Epithelial cell of esophagus (primary cell): ENCODE measurements around the gene HCN1.
"Not testable (repeated sequence)": the region's sequence is repeated elsewhere in the genome, so short reads cannot be mapped to it uniquely, and the experiment has no call there.

ENCODE experiments used
- DNase-seq: peaks from one replicate; pipeline ENCODE4 v3.0.0; 2010; ENCODE audit warnings: low read depth
- H3K4me3 ChIP-seq: 2 replicates; pipeline ENCODE4 v1.5.1; 2011; ENCODE audit warnings: mild to moderate bottlenecking, low read length, control low read depth
- TF ChIP-seq, protein P1 (sequence below): IDR thresholded peaks from 2 replicates; pipeline ENCODE4 v1.5.1; 2011; ENCODE audit warnings: low read depth, mild to moderate bottlenecking, low read length, control low read depth, inconsistent platforms; ENCODE audit not compliant: insufficient read depth; ENCODE audit errors: missing control alignments

HCN1 gene

DNA sequence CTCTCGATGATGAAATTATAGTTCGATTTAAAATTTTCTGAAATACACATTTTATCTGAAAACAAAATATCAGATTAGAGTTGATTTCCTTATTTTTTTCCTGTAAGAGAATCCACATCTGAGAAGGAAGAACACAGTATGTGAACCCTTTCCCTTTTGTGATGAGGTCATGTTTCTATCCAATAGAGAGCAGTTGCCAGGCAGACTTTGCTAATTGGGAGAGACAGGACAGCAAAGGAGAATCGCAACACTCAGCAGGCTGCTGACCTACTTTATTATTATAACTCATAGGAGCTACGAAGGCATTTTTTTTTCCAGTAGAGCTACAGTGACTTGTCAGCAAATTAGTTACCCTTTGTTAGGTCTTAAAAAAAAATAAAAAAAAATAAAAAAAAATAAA lies 242.1 kb downstream of the HCN1 start:
- peak; percentile 17 for DNase-seq
- H3K4me3 ChIP-seq = no peak overlapping the region
- TF ChIP-seq, protein P1, sequence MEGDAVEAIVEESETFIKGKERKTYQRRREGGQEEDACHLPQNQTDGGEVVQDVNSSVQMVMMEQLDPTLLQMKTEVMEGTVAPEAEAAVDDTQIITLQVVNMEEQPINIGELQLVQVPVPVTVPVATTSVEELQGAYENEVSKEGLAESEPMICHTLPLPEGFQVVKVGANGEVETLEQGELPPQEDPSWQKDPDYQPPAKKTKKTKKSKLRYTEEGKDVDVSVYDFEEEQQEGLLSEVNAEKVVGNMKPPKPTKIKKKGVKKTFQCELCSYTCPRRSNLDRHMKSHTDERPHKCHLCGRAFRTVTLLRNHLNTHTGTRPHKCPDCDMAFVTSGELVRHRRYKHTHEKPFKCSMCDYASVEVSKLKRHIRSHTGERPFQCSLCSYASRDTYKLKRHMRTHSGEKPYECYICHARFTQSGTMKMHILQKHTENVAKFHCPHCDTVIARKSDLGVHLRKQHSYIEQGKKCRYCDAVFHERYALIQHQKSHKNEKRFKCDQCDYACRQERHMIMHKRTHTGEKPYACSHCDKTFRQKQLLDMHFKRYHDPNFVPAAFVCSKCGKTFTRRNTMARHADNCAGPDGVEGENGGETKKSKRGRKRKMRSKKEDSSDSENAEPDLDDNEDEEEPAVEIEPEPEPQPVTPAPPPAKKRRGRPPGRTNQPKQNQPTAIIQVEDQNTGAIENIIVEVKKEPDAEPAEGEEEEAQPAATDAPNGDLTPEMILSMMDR = no peak

DNA sequence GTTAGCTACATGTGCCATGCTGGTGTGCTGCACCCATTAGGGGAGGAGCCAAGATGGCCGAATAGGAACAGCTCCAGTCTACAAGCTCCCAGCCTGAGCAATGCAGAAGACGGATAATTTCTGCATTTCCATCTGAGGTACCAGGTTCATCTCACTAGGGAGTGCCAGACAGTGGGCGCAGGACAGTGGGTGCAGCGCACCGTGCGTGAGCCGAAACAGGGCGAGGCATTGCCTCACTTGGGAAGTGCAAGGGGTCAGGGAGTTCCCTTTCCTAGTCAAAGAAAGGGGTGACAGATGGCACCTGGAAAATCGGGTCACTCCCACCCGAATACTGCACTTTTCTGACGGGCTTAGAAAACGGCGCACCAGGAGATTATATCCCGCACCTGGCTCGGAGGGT lies 251.3 kb downstream of the HCN1 start:
- DNase-seq, H3K4me3 ChIP-seq: not testable (repeated sequence)

DNA sequence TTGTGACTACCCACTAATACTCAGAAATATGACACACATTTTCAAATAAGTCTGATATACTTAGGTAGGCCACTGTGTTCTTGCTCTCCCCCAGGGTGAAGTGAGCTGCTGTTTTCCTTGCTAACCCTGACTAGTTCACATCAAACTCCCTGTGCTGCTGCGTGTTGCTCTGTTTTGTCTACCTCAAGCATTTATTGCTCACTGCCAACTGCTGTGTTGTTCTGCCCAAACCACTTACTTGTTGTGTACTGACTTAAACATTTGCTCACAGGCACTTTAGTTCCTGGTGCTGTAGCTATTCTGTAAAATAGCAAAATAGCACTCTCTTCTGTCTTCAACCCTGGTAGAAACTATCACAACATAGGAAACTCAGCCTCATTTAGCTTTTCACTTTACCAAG lies 255.7 kb downstream of the HCN1 start:
- TF ChIP-seq, protein P1 = no peak
- no peak overlapping the region for H3K4me3 ChIP-seq
- no peak for DNase-seq

DNA sequence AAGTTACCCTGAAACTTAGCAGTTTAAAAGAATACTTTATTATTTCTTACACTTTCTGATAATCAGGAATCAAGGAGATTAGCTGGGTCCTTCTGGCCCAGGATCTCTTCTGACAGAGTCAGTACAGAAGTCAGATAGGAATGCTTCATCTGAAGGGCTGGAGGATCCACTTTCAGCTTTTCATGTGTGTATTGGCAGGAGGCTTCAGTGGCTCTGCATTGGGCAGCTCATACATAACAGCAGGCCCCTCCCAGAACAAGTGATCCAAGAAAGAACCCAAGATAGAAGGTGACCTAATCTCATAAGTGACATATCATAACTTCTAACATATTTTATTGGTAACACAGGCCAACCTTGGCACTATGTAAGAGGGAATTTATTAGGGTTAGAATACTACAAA lies 258.4 kb downstream of the HCN1 start:
- H3K4me3 ChIP-seq = no peak overlapping the region
- TF ChIP-seq, protein P1 = no peak
- no peak for DNase-seq

DNA sequence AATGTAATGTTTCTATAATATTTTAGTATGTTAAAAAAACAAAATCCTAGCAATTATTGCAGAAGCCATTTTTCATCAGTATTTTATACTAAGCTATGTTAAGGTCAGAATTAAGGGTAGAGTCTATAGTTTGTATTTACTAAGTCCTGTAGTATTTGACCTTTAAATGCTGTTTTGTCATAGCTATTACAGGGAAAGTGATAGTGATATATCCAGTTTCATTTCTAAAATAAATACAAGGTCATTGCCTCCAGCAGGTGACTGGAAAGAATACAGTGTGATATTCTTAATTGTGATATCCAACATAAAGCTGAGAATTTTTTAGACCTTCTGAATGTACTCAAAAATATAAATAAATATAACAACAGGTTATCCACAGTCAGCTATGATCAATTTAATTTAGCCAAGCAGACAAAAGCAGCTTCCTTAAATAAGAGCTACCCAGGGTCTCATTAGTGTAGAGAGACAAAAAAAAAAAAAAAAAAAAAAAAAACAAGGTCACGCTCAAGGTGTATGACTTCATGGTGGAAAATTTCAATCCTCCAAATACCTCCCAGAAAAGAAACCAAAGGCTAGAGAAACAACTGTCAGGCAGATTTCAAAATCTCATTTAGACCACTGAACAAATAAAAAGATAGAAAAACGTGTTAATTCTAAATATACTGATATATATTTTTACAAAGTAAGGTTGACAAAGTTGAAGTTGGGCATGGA lies 278.7 kb downstream of the HCN1 start:
- TF ChIP-seq, protein P1 = no peak
- no peak overlapping the region for H3K4me3 ChIP-seq
- DNase-seq = no peak

DNA sequence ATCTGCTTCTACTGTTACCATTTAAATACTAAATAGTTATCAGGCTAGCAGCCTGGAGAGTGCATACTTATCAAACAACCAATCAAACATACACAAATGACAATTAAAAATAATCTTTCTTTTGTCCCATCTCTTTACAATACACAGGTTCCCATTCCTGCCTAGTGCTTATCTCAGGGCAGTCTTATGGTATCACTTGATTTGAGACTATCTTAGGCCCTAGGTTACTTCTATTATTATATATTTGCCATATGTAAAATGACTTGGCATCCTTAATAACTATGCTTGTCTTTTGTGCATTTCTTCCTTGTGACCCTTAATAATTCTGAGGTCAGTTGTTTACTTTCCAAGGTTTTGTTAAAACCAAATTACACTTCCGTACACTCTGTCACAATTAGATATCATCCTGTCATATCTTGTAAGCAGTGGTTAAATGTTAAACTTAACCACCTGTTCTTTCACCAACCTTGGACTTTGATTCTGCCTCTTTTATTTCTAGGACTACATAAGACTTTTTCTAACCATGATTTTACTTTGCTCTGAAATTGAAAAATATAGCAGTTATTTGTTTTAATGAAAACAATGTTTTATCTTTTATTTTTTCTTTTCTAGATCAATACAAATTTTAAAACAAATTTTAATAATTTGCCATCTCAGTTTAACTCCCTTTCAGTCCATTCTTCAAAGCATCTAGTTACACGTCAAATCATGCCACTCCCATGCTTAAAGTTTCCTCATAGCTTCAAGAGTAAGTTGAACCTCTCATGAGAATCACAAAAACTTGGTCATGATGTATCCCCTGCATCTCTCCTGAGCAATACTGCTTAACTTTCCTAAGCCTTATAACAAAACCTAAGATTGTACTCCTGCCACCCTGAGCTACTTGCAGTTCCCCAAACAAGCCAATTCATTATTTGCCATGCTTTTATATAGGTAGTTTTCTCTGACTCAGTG lies 281.3 kb downstream of the HCN1 start:
- DNase-seq = no peak
- TF ChIP-seq, protein P1 = no peak
- H3K4me3 ChIP-seq = no peak overlapping the region

DNA sequence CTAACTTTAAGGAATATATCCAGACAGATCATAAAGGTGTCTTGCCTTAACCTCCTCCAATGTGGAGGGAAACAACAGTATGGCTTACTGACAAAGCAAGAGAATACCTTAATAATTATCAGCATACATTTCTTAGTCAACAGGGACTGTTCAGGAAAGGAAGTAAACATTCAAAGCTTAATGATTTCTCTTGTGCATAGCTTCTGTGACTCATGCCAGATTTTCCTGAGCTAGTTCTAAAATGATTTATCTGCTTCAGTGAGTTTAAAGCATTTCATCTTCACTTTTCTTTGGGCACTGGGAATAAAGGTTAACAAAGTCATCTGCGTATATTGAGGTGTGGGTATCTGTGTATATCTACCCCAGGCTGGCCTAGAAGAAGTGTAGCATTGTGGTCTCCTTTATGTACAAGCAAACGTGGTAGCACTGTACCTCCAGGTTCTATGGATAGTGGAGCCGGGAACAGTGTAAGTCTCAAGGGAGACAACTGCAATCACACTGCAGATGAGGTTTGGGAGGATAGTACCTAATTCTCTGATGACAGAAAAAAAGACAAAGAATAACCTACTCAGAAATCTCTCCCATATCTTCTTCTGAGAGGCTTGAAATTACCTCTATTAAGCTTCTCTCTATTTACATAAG lies 284.1 kb downstream of the HCN1 start:
- H3K4me3 ChIP-seq = no peak overlapping the region
- DNase-seq = peak; percentile 5
- TF ChIP-seq, protein P1 = no peak
